GM18519 (cell line): ENCODE results near the gene ENOX1.

ENCODE experiments used
- ATAC-seq: cut with Tn5 transposase; IDR thresholded peaks from one replicate; pipeline ENCODE4 v1.9.1; 2021; ENCODE audit warnings: mild to moderate bottlenecking, moderate library complexity; ENCODE audit not compliant: unreplicated experiment, low FRiP score

Gene ENOX1

DNA sequence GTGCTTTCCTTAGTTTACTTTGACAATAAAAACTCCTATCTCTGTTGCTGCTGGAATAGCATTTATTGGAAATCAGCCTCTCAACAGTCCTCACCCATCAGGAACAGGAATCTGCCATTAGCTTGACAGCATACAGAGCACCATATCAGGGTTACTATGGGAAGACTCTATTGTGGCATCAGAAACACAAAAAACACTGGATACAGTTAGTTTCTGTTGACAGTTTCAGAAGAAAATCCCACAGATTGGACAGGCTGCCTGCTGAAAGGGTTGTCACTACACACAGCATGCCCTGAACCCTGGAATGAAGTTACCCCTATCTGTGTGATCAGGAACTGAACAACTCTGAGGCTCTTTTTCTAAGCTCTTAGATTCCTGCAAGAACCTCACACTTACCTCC lies 172.7 kb downstream of the ENOX1 start:
- ATAC-seq, result no peak

- ATAC-seq, result no peak
These were observed 175.2 kb downstream of the ENOX1 start for GRCh38 chr13:43611281-43612273.

GRCh38 chr13:43608400-43609137 lies 178.2 kb downstream of the ENOX1 start:
- ATAC-seq, result no peak

GRCh38 chr13:43597599-43597945 lies 189.2 kb downstream of the ENOX1 start:
- no peak for ATAC-seq

- ATAC-seq, result no peak
These were observed 189.7 kb downstream of the ENOX1 start for GRCh38 chr13:43596924-43597598.

DNA sequence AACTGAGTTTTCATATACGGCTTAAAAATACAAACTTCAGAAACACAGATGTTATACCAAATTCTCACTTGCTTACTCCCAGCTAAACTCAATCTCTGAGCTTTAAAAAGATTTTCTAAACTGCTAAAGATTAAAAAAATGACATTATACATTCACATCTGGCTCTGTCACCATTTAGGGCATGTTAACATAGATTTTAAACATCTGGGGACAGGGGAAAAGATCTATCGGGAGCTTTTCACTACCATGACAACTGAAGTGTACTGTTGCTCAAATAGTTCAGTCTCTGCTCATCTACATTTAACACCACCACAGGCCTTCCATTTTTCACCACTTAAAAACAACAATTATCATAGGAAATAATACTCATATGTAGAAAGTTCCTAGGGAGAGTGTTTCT lies 190.8 kb downstream of the ENOX1 start:
- no peak for ATAC-seq

DNA sequence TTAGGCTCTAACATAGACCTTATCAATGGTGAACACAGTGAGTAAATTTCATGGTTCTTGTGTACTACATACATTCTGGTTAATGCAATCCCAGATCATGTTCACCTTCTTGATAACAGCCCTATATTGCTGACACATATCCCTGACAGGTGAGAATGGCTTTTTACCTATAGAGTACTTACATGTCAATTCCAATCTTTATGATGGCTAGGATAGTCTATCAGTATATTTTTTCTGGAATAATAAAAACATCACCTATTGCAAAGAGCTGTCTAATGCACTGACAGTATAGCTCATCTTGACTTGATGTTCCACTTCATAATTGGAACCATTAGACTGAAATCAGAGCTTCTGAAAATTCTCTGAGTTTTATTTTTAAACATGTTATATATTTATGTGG lies 199.4 kb downstream of the ENOX1 start:
- no peak for ATAC-seq

- ATAC-seq, result no peak
These were observed 202.0 kb downstream of the ENOX1 start for GRCh38 chr13:43584751-43585150.

- ATAC-seq, result no peak
These were observed 203.5 kb downstream of the ENOX1 start for GRCh38 chr13:43583321-43583720.

GRCh38 chr13:43580280-43580679 lies 206.5 kb downstream of the ENOX1 start:
- no peak for ATAC-seq

- no peak for ATAC-seq
These were observed 207.5 kb downstream of the ENOX1 start for GRCh38 chr13:43579321-43579720.

DNA sequence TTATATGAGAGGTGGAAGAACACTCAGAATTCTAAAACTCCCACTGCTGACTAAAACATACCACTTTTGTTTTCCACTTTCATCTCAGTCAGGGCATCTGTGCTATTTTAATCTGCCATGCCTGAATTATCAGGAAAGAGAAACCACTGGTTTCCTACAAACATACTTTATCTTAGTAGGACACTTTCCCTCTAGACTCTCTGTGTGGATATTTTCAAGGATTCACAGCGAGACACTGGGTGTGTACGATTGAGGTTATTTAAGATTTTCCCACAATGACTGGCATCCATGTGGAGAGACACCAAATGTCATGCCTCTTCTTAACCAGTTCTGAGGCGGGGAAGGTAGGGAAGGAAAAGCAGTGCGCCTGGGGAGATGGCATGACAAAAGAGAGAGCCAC lies 212.2 kb downstream of the ENOX1 start:
- ATAC-seq, result no peak

GRCh38 chr13:43573802-43574514 lies 212.8 kb downstream of the ENOX1 start:
- no peak for ATAC-seq

GRCh38 chr13:43573361-43573740 lies 213.4 kb downstream of the ENOX1 start:
- no peak for ATAC-seq

DNA sequence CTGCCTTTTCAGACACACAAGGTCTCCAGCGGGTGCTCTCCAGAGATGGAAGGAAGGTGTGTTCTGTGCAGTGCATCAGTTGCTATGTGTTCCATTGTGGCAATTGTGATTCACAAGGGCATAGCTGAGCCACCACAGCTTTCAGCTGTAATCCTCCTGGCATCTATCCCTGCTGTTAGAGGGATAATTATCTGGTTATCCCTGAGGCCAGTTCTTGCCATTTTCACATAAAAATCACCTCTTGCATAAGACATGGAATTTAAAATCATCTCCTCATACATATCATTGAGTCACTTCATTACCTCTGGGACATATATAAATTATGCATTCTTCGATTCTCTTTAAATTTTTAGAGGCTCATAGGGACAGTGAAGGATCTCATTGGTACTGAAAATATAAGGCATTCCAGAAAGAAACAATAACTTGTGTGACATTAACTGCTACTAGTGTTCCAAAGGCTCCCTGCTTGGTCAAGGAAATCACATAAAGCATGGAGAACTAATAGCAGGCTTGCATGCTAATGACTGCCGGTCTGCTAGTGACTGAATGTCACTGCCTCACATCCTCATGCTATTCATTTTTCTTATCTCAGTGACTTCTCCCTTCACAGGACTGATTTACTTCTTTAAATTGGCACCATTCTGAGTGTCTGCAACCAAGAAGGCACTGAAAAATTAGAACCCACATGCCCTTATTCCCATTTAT lies 214.0 kb downstream of the ENOX1 start:
- no peak for ATAC-seq

GRCh38 chr13:43569658-43570057 lies 217.1 kb downstream of the ENOX1 start:
- ATAC-seq, result no peak

- ATAC-seq, result no peak
These were observed 219.2 kb downstream of the ENOX1 start for GRCh38 chr13:43567608-43568007.

GRCh38 chr13:43564952-43565351 lies 221.8 kb downstream of the ENOX1 start:
- no peak for ATAC-seq

DNA sequence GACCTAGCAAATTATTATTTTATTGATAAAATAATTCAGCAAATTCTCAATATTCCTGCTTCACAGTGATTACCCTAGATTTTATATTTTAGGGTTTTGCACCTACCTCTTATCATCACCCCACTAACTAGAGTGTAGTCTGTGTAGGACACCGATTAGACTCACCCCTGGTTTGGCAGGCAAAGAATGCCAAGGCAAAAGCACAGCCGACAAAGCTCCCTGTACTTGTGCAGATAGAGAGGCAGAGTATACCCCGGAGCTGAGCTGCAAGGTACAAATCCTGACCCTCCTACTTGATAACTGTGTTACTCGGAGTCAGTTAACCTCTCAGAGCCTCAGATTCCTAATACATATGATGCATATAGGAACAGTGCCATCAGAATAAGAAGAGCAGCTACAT lies 225.7 kb downstream of the ENOX1 start:
- ATAC-seq, result no peak

DNA sequence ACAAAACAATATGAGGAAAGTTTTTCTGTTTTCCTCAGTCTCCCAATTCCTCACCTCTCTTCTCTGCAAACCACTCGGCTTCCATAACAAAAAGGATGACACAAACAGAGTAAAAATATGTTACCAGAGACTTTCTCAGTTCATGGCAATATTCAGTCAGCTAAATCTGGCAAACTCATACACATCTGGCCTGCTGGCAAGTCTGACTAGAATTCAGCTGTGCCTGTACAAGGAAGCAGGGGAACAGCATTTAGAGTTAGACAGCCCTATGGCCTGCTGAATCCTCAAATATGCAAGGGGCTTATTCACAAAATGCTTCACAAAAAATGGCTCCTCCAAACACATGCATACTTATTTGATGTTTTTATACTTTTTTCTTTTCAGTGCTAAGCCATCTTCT lies 227.8 kb downstream of the ENOX1 start:
- no peak for ATAC-seq
